Measurements from ENCODE around the gene SGO1.

DNA sequence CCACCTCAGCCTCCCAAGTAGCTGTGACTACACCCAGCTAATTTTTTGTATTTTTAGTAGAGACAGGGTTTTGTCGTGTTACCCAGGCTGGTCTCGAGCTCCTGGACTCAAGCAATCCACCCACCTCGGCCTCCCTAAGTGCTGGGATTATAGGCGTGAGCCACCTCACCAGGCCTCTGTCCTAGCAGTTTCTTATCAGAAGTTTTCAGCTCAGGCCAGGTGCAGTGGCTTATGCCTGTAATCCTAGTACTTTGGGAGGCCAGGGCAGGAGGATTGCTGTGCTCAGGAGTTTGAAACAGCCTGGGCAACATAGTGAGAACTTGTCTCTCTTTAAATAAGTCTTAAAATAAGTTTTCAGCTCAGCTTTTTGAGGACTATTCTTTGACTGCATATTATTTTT, 48.4 kb downstream of the SGO1 start:
- TF ChIP-seq SUZ12 (IDR thresholded peaks at IDR 0.05), result no peak
- TF ChIP-seq FOXK2 (IDR thresholded peaks at IDR 0.05), result no peak
- TF ChIP-seq ARNT (IDR thresholded peaks at IDR 0.05), result no peak
- TF ChIP-seq BHLHE40 (IDR thresholded peaks at IDR 0.05; ENCODE audit: borderline replicate concordance), result no peak
- TF ChIP-seq HDGF (IDR thresholded peaks at IDR 0.05; ENCODE audit: borderline replicate concordance), result no peak
- no peak for TF ChIP-seq SP1 (IDR thresholded peaks at IDR 0.05)
- TF ChIP-seq FOXM1 (IDR thresholded peaks at IDR 0.05; ENCODE audit: borderline replicate concordance), result no peak
- no peak for TF ChIP-seq ELF4 (IDR thresholded peaks at IDR 0.05)
- no peak for TF ChIP-seq TARDBP (IDR thresholded peaks at IDR 0.05)
- no peak for TF ChIP-seq FOXA1 (IDR thresholded peaks at IDR 0.05)
- TF ChIP-seq, protein P1, sequence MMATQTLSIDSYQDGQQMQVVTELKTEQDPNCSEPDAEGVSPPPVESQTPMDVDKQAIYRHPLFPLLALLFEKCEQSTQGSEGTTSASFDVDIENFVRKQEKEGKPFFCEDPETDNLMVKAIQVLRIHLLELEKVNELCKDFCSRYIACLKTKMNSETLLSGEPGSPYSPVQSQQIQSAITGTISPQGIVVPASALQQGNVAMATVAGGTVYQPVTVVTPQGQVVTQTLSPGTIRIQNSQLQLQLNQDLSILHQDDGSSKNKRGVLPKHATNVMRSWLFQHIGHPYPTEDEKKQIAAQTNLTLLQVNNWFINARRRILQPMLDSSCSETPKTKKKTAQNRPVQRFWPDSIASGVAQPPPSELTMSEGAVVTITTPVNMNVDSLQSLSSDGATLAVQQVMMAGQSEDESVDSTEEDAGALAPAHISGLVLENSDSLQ (IDR thresholded peaks at IDR 0.05), result no peak
- TF ChIP-seq LEF1 (IDR thresholded peaks at IDR 0.05; ENCODE audit: borderline replicate concordance), result no peak
